D721Med (cell line): Measurements from ENCODE around the gene GRIA1.

ENCODE experiments used
- DNase-seq: peaks from one replicate; pipeline ENCODE4 v3.0.0; 2011; ENCODE audit warnings: low spot score; ENCODE audit not compliant: insufficient read length
- FAIRE-seq: peaks from 2 replicates; lab custom pipeline; 2011; peaks lifted over from hg19 to GRCh38; lab: Jason Lieb, UNC
- TF ChIP-seq, protein P1 (sequence below): IDR thresholded peaks from 2 replicates; pipeline ENCODE4 v1.5.1; 2012; ENCODE audit warnings: mild to moderate bottlenecking, control low read depth; ENCODE audit not compliant: insufficient read depth; ENCODE audit errors: missing control alignments

Gene GRIA1

DNA sequence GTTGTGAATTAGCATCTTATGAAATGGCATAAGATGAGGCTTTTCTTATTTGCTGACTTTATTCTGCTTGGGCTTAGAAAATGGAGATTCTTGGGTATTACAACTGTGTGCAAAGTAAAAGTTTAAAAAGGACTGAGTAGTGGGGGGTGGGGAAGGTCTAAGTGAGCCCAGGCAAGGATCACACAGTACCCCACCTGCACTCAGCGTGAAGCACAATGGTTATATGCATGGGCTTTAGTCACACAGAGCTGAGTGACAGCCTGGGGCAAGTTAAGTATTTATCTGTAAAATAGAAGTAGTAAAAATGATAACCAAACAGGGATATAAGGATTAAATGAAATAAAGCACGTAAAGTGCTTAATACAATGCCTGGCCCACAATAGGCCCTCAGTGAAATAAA lies 300.9 kb downstream of the GRIA1 start:
- no peak for FAIRE-seq
- TF ChIP-seq, protein P1, sequence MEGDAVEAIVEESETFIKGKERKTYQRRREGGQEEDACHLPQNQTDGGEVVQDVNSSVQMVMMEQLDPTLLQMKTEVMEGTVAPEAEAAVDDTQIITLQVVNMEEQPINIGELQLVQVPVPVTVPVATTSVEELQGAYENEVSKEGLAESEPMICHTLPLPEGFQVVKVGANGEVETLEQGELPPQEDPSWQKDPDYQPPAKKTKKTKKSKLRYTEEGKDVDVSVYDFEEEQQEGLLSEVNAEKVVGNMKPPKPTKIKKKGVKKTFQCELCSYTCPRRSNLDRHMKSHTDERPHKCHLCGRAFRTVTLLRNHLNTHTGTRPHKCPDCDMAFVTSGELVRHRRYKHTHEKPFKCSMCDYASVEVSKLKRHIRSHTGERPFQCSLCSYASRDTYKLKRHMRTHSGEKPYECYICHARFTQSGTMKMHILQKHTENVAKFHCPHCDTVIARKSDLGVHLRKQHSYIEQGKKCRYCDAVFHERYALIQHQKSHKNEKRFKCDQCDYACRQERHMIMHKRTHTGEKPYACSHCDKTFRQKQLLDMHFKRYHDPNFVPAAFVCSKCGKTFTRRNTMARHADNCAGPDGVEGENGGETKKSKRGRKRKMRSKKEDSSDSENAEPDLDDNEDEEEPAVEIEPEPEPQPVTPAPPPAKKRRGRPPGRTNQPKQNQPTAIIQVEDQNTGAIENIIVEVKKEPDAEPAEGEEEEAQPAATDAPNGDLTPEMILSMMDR, result no peak
- DNase-seq, result no peak

DNA sequence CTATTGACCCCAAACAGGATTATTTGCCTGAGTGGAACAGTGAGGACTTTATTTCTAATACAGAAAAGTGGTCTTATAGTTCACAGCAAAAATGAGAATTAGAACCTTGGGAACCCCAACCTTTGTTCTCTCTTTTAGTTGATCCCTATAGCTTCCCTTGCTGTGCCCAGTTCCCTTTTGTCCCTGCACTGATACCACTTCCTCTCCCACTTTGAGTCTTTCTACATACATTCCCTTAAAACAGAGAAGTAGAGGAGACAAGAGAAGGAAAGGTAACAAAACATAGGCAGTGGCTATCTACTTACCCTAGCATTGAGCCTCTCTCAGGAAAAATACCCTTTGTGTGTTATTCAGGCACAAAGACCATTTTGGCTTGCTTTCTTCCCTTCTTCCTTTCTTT lies 301.8 kb downstream of the GRIA1 start:
- no peak for FAIRE-seq

DNA sequence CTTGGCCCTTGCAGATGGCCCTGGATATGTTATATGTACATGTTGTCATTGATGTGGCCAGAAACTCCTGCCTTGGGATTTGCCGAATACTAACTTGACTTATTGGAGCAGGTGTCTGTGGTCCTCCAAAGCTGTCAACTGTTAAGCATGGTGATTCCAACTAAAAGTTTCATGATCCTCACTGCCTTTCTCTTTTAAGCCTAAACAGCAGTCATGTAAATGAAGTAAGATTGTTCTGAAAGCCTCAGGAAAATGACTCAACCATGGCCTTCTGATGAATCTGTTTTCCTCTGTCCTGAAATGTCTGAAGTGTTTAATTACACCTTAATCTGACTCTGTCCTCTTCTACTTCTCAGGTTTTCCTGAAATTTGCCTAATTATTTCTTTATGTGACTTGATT lies 303.2 kb downstream of the GRIA1 start:
- FAIRE-seq, result no peak
- TF ChIP-seq, protein P1, result no peak
- no peak for DNase-seq

More for the DNA sequence above, 301.8 kb downstream of the GRIA1 start:
- DNase-seq, result no peak
- TF ChIP-seq, protein P1, result no peak

DNA sequence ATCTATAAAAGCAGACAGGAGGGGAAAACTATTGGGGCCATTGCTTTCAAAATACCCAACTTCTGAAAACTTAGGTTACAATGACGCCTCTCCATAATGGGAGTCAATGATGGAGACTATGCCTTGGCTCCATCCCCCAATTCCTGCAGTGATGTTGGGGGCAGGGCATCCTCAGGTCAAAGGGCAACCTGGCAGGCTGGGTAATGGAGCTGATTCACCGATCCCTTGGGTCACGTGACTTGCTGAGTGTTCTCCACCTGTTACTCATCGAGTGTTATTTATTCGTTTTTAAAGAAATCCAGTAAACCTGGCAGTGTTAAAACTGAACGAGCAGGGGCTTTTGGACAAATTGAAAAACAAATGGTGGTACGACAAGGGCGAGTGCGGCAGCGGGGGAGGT lies 303.9 kb downstream of the GRIA1 start:
- DNase-seq, result no peak
- TF ChIP-seq, protein P1, result no peak
- FAIRE-seq, result no peak

DNA sequence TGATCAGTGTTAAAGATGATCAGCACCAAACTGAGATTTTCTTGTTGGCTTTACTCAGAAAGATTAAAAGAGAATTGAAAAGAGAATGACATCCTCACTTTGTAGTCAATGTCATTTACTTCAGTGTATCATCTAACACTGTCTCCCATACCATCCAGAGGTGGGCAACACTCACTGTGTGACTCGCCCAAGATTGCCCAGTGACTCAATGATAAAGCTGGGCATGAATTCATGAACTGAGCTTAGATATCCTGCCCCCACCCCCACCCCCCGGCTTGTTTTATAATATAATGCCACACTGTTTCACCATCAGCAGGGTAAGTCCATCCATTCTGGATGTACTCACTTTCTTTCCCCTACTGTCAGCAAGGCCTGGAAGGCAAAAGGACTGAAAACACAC lies 306.1 kb downstream of the GRIA1 start:
- TF ChIP-seq, protein P1, result no peak
- no peak for FAIRE-seq

DNA sequence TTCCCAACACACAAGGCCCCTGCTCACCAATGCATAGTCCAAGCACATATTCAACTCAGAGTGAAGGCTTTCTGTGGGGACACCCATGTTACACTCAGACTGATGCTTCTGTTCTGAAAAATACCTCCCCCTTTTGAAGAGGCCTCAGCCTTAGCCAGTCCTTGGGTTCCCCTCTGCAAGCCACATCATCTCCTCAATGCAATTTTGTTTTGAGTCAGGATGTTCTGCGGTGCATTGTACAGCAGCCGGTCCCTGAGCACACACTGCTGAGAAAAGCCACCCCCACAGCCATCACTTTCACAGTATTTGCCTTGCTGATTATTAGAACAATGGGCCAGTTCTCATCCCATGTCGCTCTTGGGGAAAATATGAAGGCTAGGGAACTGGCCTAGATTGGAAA lies 307.0 kb downstream of the GRIA1 start:
- no peak for FAIRE-seq
- TF ChIP-seq, protein P1, result no peak
- no peak for DNase-seq

More for the DNA sequence above, 306.1 kb downstream of the GRIA1 start:
- no peak for DNase-seq

DNA sequence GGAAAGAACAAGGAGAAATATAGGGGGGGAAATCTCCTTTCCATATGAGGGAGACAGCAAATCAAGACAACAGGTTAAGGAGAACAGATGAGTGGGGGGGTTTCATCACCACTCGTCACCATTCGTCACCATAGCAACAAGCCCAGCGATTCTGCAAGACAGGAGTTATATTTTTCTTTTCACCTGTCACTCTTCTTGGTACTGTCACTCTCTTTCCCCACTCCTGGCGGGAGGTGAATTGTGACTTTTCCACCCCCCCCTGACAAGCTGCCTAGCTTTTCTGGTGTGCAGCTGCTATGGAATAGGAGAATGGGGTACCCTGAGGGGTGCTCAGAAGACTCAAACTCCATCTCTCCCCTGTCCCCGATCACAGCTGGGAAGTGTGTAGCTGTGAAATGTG lies 308.4 kb downstream of the GRIA1 start:
- DNase-seq (no peak), FAIRE-seq (no peak)
- TF ChIP-seq, protein P1, result no peak
